Activated naive CD8-positive, alpha-beta T cell treated with anti-CD3 and anti-CD28 coated beads for 36 hours (primary cell): ENCODE results near the gene MARK1. TPM values are rescaled to one million over a fixed set of nuclear protein-coding genes. Genes with fewer than 3 reads are reported as not detected.
A peak's percentile ranks its signal among the peaks of the same experiment; 100 is the strongest.
"Not testable (repeated sequence)": the region's sequence is repeated elsewhere in the genome, so short reads cannot be mapped to it uniquely, and the experiment has no call there.

Experiments used
- DNase-seq: peaks from one replicate; pipeline ENCODE4 v3.0.0; 2021
- H3K27ac Mint-ChIP-seq: one replicate; pipeline ENCODE4 v1.8.0; 2022; ENCODE audit warnings: mild to moderate bottlenecking, moderate library complexity, mixed read lengths
- H3K27me3 Mint-ChIP-seq: one replicate; pipeline ENCODE4 v1.8.0; 2022; ENCODE audit warnings: mild to moderate bottlenecking, mixed read lengths
- H3K36me3 Mint-ChIP-seq: one replicate; pipeline ENCODE4 v1.8.0; 2021; ENCODE audit warnings: mild to moderate bottlenecking, mixed read lengths
- H3K4me1 Mint-ChIP-seq: one replicate; pipeline ENCODE4 v1.8.0; 2021; ENCODE audit warnings: mixed read lengths
- H3K4me3 Mint-ChIP-seq: one replicate; pipeline ENCODE4 v1.8.0; 2022; ENCODE audit warnings: mild to moderate bottlenecking, moderate library complexity, mixed read lengths
- H3K9me3 Mint-ChIP-seq: one replicate; pipeline ENCODE4 v1.8.0; 2022; ENCODE audit warnings: mixed read lengths
- total RNA-seq, 2 experiments: library from RNA; stranded (reverse); gene quantifications; one replicate each; pipeline ENCODE4 v1.2.3, GENCODE V29; 2021

The MARK1 gene
- total RNA-seq, 2 experiments from 2014 or later, result not detected

DNA sequence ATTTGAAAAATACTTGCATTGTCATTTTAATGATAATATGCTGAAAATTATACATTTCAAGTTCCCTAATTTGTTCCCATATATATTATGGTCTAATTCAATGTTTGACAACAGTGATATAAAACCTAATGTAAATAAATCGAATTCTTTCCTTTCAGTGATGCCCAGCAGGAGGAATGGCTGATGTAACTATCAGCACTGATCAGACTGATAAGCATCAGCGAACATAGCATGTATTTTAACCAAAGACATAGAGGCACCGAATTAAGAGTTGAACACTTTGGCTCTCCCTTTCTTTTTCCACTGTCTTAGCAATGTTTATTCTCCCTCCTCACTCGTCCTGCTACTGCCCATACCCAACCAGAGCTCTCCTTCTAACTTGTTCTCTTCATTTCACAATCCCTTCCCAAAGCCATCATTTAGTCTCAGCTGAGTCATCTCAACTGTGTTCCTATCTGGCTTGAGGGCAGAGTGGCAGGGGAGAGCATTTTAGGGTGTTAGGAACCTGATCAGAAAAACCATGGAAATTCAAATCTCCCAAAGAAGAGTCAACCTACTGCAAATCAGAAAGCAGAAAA is 103.4 kb downstream of the MARK1 start:
- no peaks in the 10 kb centered on the region for H3K4me1 Mint-ChIP-seq
- DNase-seq, result no peak
- H3K4me3 Mint-ChIP-seq, result no peak overlapping the region
- H3K9me3 Mint-ChIP-seq, result no peaks in the 10 kb centered on the region
- H3K27me3 Mint-ChIP-seq, result no peaks in the 10 kb centered on the region
- H3K36me3 Mint-ChIP-seq, result no peaks in the 10 kb centered on the region
- no peak overlapping the region for H3K27ac Mint-ChIP-seq

DNA sequence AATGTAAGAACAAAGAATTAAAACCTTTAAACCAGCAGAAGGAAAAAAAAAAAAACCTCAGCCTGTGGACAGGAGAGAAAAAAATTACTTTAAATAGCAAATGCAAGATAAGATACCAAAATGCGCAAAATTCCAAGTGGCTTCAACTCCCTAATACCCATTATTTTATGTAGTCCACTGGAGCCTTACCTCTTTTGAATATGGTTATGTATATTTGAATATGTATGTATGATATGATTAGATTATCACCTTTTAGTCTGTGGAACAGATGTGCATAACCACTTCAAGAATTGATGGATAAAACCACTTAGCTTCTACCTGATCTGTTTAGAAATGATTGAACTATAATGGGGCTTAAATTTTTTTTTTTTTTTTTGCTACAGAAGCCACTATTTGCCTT is 109.8 kb downstream of the MARK1 start:
- Mint-ChIP-seq H3K27ac (no peak overlapping the region), H3K9me3 (no peaks in the 10 kb centered on the region), H3K27me3 (peaks cover 8% of the 10 kb centered on the region), H3K36me3 (no peaks in the 10 kb centered on the region), H3K4me3 (no peak overlapping the region), H3K4me1 (no peaks in the 10 kb centered on the region)
- no peak for DNase-seq

DNA sequence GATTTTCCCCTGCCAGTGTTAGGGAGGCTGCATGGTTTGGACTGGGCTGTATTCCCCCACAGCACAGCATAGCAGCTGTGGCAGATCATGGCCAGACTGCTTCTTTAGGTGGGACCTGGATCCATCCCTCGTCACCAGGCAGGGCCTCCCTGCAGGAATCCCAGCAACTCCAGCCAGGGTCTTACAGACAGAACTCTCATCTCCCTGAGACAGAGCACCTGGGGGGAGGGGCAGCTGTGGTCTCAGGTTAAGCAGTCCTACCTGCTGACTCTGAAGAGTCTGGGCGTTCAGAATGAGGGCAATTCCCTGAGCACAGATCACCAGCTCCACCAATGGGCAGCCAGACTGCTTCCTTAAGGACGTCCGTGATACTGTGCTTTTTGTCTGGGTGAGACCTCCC is 114.3 kb downstream of the MARK1 start:
- no peak for DNase-seq
- no peaks in the 10 kb centered on the region for H3K9me3 Mint-ChIP-seq
- no peaks in the 10 kb centered on the region for H3K36me3 Mint-ChIP-seq
- no peaks in the 10 kb centered on the region for H3K4me1 Mint-ChIP-seq
- H3K4me3 Mint-ChIP-seq, result no peak overlapping the region
- H3K27ac Mint-ChIP-seq, result no peak overlapping the region
- H3K27me3 Mint-ChIP-seq, result peaks cover 23% of the 10 kb centered on the region

- Mint-ChIP-seq H3K4me3 (no peak overlapping the region), H3K9me3 (no peaks in the 10 kb centered on the region), H3K4me1 (no peaks in the 10 kb centered on the region), H3K36me3 (no peaks in the 10 kb centered on the region), H3K27ac (no peak overlapping the region), H3K27me3 (no peaks in the 10 kb centered on the region)
- no peak for DNase-seq
Measured at GRCh38 chr1:220652995-220653394, 125.1 kb downstream of the MARK1 start.

GRCh38 chr1:220655509-220655908 is 127.6 kb downstream of the MARK1 start:
- no peaks in the 10 kb centered on the region for H3K9me3 Mint-ChIP-seq
- H3K4me1 Mint-ChIP-seq, result no peaks in the 10 kb centered on the region
- H3K36me3 Mint-ChIP-seq, result no peaks in the 10 kb centered on the region
- no peak for DNase-seq
- no peak overlapping the region for H3K4me3 Mint-ChIP-seq
- peaks cover 6% of the 10 kb centered on the region for H3K27me3 Mint-ChIP-seq
- no peak overlapping the region for H3K27ac Mint-ChIP-seq

- no peaks in the 10 kb centered on the region for H3K36me3 Mint-ChIP-seq
- no peaks in the 10 kb centered on the region for H3K4me1 Mint-ChIP-seq
- no peaks in the 10 kb centered on the region for H3K9me3 Mint-ChIP-seq
- DNase-seq, result no peak
- peaks cover 6% of the 10 kb centered on the region for H3K27me3 Mint-ChIP-seq
- no peak overlapping the region for H3K27ac Mint-ChIP-seq
- no peak overlapping the region for H3K4me3 Mint-ChIP-seq
Measured at GRCh38 chr1:220655961-220656740, 128.2 kb downstream of the MARK1 start.

DNA sequence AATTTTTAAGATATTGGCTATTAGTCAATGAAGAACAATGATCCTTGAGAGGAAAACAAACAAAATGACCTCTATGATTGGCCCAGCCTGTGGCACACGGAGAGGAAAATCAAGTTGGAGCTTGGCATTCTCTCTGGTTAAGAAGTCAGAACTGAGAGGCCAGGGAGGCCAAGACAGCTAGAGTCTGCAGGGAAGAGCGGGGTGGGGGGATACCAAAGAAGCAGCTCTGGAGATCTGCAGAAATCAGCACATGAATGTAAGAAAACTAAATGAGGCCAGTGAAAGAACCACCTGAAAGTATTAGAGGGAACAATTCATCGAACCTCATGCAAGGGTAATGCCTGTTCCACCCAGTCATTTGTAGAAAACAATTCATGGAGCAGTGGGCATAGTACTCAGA is 138.4 kb downstream of the MARK1 start:
- Mint-ChIP-seq H3K9me3 (peaks cover 8% of the 10 kb centered on the region), H3K27me3 (peaks cover 25% of the 10 kb centered on the region), H3K36me3 (no peaks in the 10 kb centered on the region), H3K4me1 (no peaks in the 10 kb centered on the region), H3K4me3 (no peak overlapping the region), H3K27ac (no peak overlapping the region)
- no peak for DNase-seq

GRCh38 chr1:220669005-220669404 is 141.1 kb downstream of the MARK1 start:
- H3K9me3 Mint-ChIP-seq, result peaks cover 8% of the 10 kb centered on the region
- no peak overlapping the region for H3K4me3 Mint-ChIP-seq
- DNase-seq, result no peak
- no peaks in the 10 kb centered on the region for H3K36me3 Mint-ChIP-seq
- H3K27me3 Mint-ChIP-seq, result peaks cover 7% of the 10 kb centered on the region
- H3K27ac Mint-ChIP-seq, result no peak overlapping the region
- no peaks in the 10 kb centered on the region for H3K4me1 Mint-ChIP-seq

DNA sequence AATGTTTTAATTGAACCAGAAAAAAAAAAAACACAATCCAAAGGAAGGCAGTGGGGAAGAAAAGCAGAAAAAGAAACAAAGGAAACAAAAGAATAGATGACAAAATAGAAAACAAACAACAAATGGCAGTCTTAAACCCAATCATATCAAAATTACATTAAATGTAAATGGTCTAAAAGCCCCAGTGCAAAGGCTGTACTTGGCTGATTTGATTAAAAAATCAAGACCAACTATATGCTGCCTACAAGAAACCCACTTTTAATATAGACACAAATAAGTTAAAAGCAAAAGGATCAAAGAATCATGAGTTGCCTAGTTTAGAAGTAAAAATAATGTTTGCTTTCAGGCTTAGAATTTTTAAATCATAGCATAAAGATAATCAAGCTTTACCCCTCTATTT is 142.4 kb downstream of the MARK1 start:
- no peaks in the 10 kb centered on the region for H3K4me1 Mint-ChIP-seq
- H3K36me3 Mint-ChIP-seq, result no peaks in the 10 kb centered on the region
- no peak overlapping the region for H3K4me3 Mint-ChIP-seq
- peaks cover 8% of the 10 kb centered on the region for H3K9me3 Mint-ChIP-seq
- H3K27me3 Mint-ChIP-seq, result peaks cover 3% of the 10 kb centered on the region
- H3K27ac Mint-ChIP-seq, result no peak overlapping the region
- DNase-seq, result no peak

DNA sequence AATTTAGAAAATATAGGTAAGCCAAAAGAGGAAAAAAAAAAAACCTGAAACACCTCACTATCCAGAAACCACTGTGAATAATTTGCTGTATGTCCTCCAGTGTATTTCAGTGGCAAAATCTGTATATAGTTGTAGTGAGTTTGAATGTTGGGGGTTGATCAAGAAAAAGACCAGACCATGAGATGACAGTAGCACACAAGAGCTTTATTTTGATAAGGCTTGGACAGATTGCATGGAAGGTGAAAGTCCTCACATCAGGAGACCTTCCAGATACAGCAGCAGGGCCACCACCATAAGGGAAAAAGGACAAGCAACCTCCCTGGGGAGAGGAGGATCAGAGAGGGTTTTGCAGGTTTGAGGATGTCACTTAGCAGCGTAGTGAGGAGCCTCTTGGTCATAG is 146.0 kb downstream of the MARK1 start:
- H3K36me3 Mint-ChIP-seq, result no peaks in the 10 kb centered on the region
- peaks cover 8% of the 10 kb centered on the region for H3K9me3 Mint-ChIP-seq
- no peak overlapping the region for H3K4me3 Mint-ChIP-seq
- H3K27me3 Mint-ChIP-seq, result no peaks in the 10 kb centered on the region
- H3K27ac Mint-ChIP-seq, result no peak overlapping the region
- DNase-seq, result no peak
- no peaks in the 10 kb centered on the region for H3K4me1 Mint-ChIP-seq

DNA sequence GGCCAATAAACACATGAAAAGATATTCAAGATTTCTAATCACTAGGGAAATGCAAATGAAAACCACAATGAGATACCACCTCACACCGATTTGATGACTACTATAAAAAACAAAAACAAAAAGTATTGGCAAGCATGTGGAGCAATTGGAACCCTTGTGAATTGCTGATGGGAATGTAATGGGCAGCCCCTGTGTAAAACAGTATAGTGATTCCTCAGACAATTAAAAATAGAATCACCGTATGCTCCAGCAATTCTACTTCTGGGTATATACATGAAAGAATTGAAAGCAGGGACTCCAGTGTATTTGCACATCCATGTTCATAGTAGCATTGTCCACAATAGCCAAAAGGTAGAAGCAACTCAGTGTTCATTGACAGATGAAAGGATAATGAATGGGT is 149.3 kb downstream of the MARK1 start:
- Mint-ChIP-seq H3K9me3 (no peaks in the 10 kb centered on the region), H3K36me3 (no peaks in the 10 kb centered on the region), H3K4me1 (no peaks in the 10 kb centered on the region), H3K27ac (no peak overlapping the region), H3K27me3 (peaks cover 3% of the 10 kb centered on the region), H3K4me3 (no peak overlapping the region)
- DNase-seq, result no peak

DNA sequence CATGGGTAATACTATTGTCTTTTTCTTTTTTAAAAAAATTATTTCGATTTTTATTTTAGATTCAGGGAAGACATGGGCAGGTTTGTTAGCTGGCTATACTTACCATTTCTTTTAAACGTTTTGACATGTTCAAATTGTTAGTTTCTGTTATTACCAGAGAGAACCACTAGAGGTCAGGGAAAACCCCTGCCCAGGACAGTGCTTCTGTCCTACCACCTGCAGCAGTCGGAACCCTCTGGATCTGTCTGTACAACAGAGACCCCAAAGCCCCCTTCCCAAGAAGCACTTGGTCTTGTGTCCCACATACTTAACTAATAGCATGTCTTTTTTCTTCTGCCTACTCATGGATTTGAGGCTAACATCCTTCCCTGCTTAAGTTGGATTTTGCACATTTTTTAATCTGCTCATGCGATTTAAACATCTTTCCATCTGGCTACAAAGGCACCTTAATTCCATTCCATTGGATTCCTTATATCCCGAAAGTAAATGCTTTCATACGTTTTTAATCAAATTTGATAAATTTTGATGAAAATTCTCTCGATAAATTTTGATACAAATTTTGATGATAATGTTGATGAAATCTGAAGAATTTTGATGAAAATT is 152.2 kb downstream of the MARK1 start:
- H3K4me3 Mint-ChIP-seq, result no peak overlapping the region
- peaks cover 7% of the 10 kb centered on the region for H3K27me3 Mint-ChIP-seq
- no peaks in the 10 kb centered on the region for H3K4me1 Mint-ChIP-seq
- peak; percentile 4 for DNase-seq
- H3K36me3 Mint-ChIP-seq, result no peaks in the 10 kb centered on the region
- no peaks in the 10 kb centered on the region for H3K9me3 Mint-ChIP-seq
- no peak overlapping the region for H3K27ac Mint-ChIP-seq

GRCh38 chr1:220681220-220681880 is 153.4 kb downstream of the MARK1 start:
- Mint-ChIP-seq H3K4me3 (no peak overlapping the region), H3K27ac (no peak overlapping the region), H3K27me3 (peaks cover 7% of the 10 kb centered on the region)

GRCh38 chr1:220682901-220683576 is 155.1 kb downstream of the MARK1 start:
- Mint-ChIP-seq H3K9me3 (no peaks in the 10 kb centered on the region), H3K27ac (no peak overlapping the region), H3K4me1 (no peaks in the 10 kb centered on the region), H3K36me3 (no peaks in the 10 kb centered on the region), H3K4me3 (no peak overlapping the region), H3K27me3 (peaks cover 7% of the 10 kb centered on the region)
- no peak for DNase-seq

More at GRCh38 chr1:220681220-220681880, 153.4 kb downstream of the MARK1 start:
- H3K9me3 Mint-ChIP-seq, result no peaks in the 10 kb centered on the region
- no peaks in the 10 kb centered on the region for H3K4me1 Mint-ChIP-seq
- no peaks in the 10 kb centered on the region for H3K36me3 Mint-ChIP-seq
- no peak for DNase-seq

- H3K27ac Mint-ChIP-seq, DNase-seq, H3K27me3 Mint-ChIP-seq, H3K9me3 Mint-ChIP-seq, H3K4me1 Mint-ChIP-seq, H3K36me3 Mint-ChIP-seq, H3K4me3 Mint-ChIP-seq: not testable (repeated sequence)
Measured at GRCh38 chr1:220683716-220684115, 155.8 kb downstream of the MARK1 start.
